H54 (cell line): ENCODE measurements around the gene FAM234A.
"Not testable (repeated sequence)": the region's sequence is repeated elsewhere in the genome, so short reads cannot be mapped to it uniquely, and the experiment has no call there.

Experiments used
- DNase-seq: peaks from one replicate; pipeline ENCODE4 v3.0.0; 2011; ENCODE audit warnings: low spot score, mixed read lengths; ENCODE audit not compliant: insufficient read length
- FAIRE-seq: peaks from 3 replicates; lab custom pipeline; 2011; peaks lifted over from hg19 to GRCh38; lab: Jason Lieb, UNC
- POLR2A ChIP-seq: IDR thresholded peaks from 2 replicates; pipeline ENCODE4 v1.6.1; 2011; ENCODE audit warnings: low read depth, mild to moderate bottlenecking, low read length

Gene FAM234A, protein sequence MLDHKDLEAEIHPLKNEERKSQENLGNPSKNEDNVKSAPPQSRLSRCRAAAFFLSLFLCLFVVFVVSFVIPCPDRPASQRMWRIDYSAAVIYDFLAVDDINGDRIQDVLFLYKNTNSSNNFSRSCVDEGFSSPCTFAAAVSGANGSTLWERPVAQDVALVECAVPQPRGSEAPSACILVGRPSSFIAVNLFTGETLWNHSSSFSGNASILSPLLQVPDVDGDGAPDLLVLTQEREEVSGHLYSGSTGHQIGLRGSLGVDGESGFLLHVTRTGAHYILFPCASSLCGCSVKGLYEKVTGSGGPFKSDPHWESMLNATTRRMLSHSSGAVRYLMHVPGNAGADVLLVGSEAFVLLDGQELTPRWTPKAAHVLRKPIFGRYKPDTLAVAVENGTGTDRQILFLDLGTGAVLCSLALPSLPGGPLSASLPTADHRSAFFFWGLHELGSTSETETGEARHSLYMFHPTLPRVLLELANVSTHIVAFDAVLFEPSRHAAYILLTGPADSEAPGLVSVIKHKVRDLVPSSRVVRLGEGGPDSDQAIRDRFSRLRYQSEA

DNA sequence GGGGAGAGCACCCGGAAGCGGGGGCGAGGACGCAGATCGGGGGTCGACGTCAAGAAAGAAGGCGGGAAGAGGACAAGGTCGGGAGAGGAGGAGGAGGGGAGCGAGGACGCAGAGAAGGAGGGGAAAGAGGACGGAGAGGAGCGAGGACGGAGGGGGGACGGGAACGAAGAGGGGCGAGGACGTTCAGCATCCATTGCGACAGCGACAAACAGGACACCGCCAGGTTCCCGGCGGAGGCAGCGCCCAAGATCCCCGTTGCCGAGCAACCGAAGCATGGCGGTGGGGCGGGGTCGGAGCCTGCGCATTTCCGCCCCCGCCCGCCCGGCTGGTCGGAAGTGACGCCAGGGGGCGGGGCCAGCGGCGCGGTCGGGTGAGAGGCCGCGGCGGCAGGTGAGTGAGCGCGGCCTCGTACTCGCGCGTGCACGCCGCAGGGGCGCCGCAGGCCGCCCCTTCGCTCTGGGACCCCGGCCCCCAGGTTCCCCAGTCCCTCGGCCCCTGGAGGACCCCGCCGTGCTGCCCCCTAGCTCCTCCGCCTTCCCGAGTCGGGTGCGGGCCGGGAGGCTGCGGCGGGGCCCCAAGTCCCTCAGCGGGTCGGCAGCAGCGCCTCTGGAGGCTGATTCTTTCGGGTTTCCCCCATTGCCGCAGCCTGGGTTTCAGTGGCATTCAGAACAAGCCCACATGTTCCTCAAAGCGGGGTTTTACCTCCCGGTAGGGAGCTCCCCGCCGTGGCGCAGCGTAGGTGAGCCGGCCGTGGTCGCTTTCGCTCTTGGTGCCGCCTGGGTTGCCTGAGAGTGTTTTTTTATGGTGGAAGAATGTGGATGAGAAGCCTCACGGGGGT lies at the start of gene FAM234A:
TSS of gene FAM234A (plus strand) at position 354 of the 838 bp plus-strand sequence. CDS start 19,593 bp downstream, outside the sequence.
- FAIRE-seq (no peak), DNase-seq (peak; percentile 85)
- peak; percentile 68 for TF ChIP-seq POLR2A

DNA sequence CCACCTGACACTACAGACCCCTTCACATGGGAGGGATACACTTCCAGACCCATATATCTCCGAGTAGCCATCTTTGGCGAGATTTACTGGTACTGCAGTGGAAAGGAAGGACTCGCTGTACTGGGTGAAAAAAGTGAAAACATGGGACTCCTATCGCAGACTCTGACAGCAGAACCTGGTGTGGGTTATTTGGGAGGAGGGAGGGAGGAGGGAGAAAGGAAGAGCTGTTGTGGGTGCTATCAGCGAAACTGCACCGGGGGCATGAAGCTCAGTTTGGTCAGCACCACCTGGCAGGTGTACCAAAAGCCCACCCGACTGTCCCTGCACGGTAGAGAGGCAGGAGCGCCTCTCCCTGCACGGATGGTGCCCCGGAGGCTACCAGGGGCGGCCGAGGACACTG lies 49.4 kb upstream of the FAM234A start:
- FAIRE-seq: no peak
- TF ChIP-seq POLR2A: no peak
- DNase-seq: no peak

DNA sequence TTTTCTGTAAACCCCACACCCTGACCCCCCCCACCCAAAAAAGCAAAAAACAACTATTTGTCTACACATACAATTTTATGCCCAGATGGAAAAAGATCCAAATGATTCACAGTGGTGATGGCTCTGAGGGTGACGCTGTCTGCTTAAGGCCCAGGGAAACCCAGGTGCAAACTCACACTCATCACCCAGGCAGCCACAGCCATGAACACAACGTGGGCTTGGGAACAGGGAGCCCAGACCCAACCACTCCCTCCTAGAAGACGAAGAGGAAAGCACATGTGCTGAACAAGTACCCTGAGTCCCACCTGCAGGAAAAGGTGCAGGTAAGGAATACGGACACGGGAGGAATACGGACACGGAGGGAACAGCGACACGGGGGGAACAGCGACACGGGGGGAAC lies 48.9 kb upstream of the FAM234A start:
- no peak for TF ChIP-seq POLR2A
- no peak for FAIRE-seq
- no peak for DNase-seq

DNA sequence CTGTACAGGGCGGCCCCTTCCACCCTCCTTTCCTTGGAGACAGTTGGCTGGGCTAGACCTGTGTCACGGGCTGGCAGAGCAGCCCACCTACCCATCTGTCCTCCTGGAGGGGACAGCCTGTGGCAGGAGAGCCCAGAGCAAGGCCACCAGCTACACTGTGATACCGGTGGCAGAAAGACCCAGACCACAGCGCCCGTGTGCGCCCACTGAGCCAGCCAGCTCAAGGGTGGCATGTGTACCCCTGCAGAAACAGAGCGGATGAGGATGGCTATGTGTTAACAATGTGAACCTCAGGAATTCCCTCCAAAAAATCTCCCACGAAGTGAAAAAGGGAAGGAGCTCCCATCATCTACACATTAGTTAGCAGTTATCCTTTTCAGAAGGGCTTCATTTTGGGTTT lies 47.3 kb upstream of the FAM234A start:
- no peak for DNase-seq
- no peak for TF ChIP-seq POLR2A
- no peak for FAIRE-seq

DNA sequence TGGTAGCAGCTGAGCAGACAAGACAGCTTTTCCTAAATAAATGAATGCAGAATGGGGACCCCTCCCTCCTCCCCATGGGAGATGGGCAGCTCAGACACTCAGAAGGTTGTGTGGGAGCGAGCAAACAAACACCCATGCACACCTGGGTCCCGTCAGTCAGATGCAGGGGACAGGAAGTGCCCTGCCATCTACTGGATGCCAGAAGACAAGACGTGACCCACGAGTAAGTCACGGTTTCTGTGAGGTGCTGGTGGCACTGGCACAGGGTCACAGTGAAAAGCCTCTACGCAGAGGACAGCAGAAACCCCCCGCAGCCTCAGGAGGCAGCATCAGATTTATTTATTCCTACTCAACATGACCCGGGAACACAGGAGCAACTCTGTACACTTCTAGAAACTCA lies 45.9 kb upstream of the FAM234A start:
- TF ChIP-seq POLR2A: no peak
- FAIRE-seq (no peak), DNase-seq (no peak)

DNA sequence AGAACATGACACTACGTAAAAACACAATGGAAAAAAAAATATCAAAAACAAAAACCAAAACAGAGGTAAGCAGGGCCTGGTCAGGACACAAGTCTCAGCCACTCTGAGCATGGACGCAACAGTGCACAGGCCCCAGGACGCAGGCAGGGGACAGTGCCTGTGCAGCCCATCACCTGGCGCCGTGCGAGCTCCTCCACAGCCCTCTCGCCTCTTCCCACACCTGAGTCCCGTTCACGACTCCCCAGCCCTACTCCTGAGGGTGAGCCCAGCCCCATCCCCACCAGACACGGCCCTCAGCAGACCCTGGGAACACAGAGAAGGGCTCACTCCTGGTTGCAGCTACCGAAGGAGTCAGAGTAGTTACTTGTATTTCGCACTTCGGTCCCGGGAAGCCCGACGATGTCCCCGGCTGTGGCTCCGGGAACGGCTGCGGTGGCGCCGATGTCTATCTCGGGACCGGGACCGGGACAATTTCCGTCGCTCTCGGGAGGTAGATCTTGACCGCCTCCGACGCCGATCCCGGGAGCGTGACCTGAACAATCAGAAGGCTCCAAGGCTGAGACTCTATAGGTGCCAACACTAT lies 44.9 kb upstream of the FAM234A start:
- FAIRE-seq (no peak), DNase-seq (no peak)
- no peak for TF ChIP-seq POLR2A

DNA sequence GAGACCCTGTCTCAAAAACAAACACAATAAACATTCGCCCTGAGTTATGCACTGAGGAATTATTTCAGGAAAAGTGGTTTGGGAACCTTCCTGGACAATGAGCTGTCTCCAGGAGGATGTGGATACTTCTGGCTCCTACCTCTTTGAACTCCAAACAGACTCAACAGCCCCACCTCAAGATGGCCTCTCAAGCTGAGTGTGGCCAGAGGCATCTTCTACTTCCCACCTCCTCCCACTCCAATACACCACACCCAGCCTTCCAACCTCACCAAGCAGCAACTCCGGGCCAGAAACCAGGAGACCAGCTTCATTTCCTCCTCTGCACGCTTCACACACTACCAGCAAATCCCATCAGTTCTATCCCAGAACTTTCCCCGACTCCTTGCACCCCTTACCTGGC lies 42.8 kb upstream of the FAM234A start:
- FAIRE-seq: no peak
- TF ChIP-seq POLR2A: no peak
- no peak for DNase-seq

DNA sequence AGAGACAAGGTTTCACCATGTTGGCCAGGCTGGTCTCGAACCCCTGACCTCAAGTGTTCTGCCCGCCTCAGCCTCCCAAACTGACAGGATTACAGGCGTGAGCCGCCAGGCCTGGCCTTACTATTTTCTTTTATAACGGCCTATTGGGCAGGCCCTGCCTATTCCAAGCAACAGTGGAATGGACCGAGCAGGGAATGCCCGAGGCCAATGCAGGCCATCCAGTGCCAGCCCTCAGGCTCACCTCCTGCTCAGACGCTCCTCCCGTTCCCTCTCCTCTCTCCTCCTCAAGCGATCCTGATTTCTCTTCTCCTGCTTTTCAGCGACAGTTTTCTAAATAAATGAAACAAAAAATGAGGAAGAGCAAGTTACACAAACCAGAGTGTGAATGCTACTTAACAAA lies 41.9 kb upstream of the FAM234A start:
- DNase-seq (no peak), FAIRE-seq (no peak)
- no peak for TF ChIP-seq POLR2A

DNA sequence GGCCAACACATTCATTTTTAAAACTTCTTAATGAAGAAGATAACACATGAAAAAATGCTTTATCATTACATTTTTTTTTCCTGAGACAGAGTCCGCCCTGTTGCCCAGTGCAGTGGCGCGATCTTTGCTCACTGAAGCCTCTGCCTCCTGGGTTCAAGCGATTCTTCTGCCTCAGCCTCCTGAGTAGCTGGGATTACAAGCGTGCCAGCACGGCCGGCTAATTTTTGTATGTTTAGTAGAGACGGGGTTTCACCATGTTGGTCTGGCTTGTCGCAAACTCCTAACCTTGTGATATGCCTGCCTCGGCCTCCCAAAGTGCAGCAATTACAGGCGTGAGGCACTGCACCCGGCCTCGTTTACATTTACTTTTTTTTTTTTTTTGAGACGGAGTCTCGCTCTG lies 41.2 kb upstream of the FAM234A start:
- FAIRE-seq: no peak
- no peak for TF ChIP-seq POLR2A
- no peak for DNase-seq

DNA sequence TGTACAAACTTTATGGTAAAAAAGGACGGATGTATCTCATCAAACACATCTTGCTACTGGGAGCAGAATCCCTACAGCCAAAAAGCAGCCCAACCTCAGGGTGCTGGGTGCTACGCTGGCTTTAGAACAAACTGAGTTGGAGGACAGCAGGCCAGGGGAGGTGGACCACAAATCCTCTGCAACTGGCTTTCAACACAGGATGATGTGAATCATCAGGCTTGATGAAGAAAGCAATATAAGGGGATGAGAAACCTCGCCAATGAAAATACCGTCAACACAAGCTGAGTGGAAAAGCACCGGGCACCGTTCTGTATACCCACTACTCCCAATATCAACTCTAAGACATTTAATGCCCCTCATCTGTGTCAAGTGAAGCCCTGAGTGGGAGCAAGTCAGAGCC lies 40.1 kb upstream of the FAM234A start:
- no peak for TF ChIP-seq POLR2A
- FAIRE-seq: no peak
- no peak for DNase-seq

DNA sequence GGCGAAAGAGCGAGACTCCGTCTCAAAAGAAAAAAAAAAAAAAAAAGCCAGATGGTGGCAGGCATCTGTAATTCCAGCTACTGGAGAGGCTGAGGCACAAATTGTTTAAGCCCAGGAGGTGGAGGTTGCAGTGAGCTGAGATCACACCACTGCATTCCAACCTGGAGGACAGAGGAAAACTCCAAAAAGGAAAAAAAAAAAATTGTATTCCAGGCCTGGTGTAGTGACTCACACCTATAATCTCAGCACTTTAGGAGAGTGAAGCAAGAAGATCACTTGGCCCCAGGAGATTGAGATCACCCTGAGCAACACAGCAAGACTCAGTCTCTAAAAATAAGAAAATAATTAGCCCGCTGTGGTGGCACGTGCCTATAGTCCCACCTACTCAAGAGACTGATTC lies 34.2 kb upstream of the FAM234A start:
- DNase-seq (no peak), FAIRE-seq (peak; percentile 38)
- no peak for TF ChIP-seq POLR2A

DNA sequence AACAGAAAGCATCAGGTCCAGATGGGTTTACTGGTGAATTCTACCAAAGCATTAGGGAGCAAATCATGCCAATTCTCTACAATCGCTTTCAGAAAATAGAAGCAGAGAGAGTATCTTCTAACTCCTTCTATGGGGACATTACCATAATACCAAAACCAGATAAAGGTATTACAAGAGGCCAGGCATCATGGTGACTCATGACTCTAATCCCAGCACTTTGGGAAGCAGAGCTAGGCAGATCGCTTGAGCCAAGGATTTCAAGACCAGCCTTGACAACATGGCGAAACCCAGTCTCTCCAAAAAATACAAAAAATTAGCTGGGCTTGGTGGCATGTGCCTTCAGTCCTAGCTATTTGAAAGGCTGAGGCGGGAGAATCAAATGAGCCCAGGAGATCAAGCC lies 31.4 kb upstream of the FAM234A start:
- no peak for DNase-seq
- FAIRE-seq: no peak
- TF ChIP-seq POLR2A: no peak

DNA sequence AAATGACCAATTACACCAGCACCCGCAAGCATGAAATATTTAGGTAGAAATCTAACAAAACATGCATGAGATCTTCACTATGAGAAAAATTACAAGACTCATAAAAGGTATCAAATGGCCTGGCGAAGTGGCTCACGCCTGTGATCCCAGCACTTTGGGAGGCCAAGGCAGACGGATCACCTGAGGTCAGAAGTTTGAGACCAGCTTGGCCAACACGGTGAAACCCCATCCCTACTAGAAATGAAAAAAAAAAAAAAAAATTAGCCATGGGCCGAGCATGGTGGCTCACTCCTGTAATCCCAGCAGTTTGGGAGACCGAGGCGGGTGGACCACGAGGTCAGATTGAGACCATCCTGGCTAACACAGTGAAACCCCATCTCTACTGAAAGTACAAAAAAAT lies 30.6 kb upstream of the FAM234A start:
- FAIRE-seq, DNase-seq: not testable (repeated sequence)

DNA sequence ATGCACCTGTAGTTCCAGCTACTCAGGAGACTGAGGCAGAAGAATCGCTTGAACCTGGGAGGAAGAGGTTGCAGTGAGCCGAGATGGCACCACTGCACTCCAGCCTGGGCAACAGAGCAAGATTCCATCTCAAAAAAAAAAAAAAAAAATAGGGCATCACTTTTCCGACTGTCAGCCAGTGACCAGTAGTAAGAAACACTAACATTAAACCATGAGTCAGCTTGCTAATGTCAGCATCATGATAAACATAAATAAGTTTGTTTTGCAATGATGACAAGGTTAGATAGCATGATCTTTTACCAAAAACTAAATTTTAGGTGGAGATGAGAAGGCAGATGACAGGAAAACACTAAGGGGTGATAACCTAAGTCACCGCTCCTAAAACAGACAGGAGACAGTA lies 25.3 kb upstream of the FAM234A start:
- not testable (repeated sequence) for FAIRE-seq, DNase-seq

DNA sequence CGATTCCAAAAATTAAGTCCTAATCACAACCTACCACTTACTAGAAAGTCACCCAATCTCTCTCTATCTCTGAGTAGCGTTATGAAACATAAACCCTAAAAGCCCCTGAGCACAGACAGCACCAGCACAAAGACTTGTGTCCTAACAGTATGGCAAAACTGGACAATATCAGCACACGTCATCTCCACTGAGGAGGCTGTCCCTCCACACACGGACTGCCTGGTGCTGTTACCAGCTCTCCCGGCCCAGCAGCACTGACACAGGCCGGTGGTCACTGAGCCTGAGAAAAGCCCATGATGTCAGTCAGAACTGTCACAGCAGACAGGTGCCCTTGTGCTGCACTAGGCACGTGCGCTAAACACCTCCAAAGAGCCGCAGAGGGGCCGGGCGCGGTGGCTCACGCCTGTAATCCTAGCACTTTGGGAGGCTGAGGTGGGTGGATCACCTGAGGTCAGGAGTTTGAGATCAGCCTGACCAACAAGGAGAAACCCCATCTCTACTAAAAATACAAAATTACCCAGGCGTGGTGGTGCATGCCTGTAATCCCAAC lies 22.9 kb upstream of the FAM234A start:
- DNase-seq, FAIRE-seq: not testable (repeated sequence)
